ENCODE measurements around the gene CTSE.

Gene CTSE

GRCh38 chr1:205965036-205965884 is 58.4 kb downstream of the CTSE start:
- TF ChIP-seq ZNF274 (IDR thresholded peaks at IDR 0.05; ENCODE audit: low read depth, low read length) = no peak
- no peak overlapping the region for H3K4me3 ChIP-seq (ENCODE audit: low read length)

GRCh38 chr1:205963352-205964155 is 60.1 kb downstream of the CTSE start:
- no peak for TF ChIP-seq ZNF274 (IDR thresholded peaks at IDR 0.05; ENCODE audit: low read depth, low read length)
- no peak overlapping the region for H3K4me3 ChIP-seq (ENCODE audit: low read length)

GRCh38 chr1:205962821-205963221 is 60.9 kb downstream of the CTSE start:
- TF ChIP-seq ZNF274 (IDR thresholded peaks at IDR 0.05; ENCODE audit: low read depth, low read length) = no peak
- H3K4me3 ChIP-seq (ENCODE audit: low read length) = no peak overlapping the region

DNA sequence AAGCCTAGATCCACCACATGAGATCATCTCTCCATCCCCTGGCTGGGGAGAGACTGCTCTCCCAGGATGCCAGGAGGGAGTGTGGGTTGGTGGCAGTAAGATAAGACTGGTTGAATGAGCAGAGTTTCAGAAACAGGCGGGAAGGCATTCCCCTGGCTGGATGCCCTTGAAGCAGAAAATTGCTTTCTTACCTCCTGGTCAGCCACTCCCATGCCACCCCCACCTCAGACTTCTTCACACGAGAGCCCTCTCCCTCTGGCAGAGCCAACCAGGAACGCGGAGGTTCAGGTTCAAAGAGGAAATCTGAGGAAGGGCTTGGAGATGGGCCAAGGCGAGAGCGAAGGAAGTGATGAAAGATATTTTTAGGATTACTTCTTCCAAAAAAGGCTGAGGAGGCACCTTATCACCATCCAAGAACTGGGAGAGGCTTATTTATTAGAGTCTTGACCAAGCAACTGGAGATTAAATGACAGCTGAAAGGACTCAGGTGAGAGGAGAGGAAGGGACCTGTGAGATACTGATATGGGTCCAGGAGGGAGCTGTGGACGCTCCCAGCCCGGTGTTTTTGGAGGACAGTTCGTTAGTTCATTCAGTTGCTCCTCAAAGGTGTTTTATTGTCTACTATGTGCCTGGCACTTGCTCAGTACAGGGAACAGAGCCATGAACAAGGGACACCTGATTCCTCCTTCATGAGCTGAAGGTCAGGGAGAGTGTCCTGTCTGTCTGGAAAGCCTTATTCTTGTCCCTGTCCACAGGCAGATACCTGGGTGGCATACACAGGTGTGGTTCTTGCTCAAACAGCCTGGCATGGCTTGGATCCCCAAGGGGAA is 61.5 kb downstream of the CTSE start:
- no peak overlapping the region for H3K4me3 ChIP-seq (ENCODE audit: low read length)
- no peak for TF ChIP-seq ZNF274 (IDR thresholded peaks at IDR 0.05; ENCODE audit: low read depth, low read length)

DNA sequence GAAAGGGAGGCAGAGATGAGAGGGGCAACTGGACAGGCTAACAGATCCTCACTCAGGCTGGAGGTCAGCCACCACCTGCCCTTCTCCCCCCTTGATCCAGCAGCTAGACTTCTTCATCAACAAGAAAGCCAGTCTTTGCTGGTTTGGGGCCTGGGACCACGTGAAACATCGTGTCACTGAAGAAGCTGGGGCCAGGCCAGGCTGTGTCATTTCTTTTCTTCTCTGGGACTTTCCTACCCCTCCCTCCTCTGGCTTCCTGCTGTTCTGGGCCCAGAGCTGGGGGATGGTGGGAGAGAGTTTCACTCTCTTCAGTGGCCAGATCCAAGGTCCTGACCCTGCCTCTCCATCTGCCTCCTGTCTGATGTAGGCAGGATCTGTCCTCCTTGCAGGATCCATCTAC is 62.3 kb downstream of the CTSE start:
- H3K4me3 ChIP-seq (ENCODE audit: low read length) = no peak overlapping the region
- no peak for TF ChIP-seq ZNF274 (IDR thresholded peaks at IDR 0.05; ENCODE audit: low read depth, low read length)

- TF ChIP-seq ZNF274 (IDR thresholded peaks at IDR 0.05; ENCODE audit: low read depth, low read length) = no peak
- no peak overlapping the region for H3K4me3 ChIP-seq (ENCODE audit: low read length)
These were observed 63.9 kb downstream of the CTSE start for GRCh38 chr1:205959789-205960188.

All from GM08714 (cell line).